H1 (cell line): Measurements from ENCODE around the gene NTRK2. TPM values are rescaled to one million over a fixed set of nuclear protein-coding genes. Genes with fewer than 3 reads are reported as not detected.

ENCODE experiments used
- BCL11A ChIP-seq, 2 experiments: IDR thresholded peaks; one replicate each; pipeline ENCODE4 v1.6.1; 2011; ENCODE audit warnings: low read depth in 2 of 2, low read length in 2 of 2, mild to moderate bottlenecking in 2 of 2
- CBX5 ChIP-seq: fragments of 300-800, 300-1000 bp; sonication (generic); IDR thresholded peaks from 2 replicates; pipeline ENCODE4 v1.7.1; 2016; ENCODE audit warnings: antibody characterized with exemption, low read length, low read depth
- CREB1 ChIP-seq: IDR thresholded peaks from 2 replicates; pipeline ENCODE4 v1.6.1; 2012; ENCODE audit warnings: inconsistent platforms
- CTBP2 ChIP-seq: IDR thresholded peaks from 2 replicates; pipeline ENCODE4 v1.7.0; 2011; ENCODE audit warnings: borderline replicate concordance, mild to moderate bottlenecking, moderate library complexity, mixed read lengths, low read length; ENCODE audit not compliant: insufficient read depth, insufficient read length
- EZH2 ChIP-seq: fragments of 200-600 bp; sonication (generic); IDR thresholded peaks from 2 replicates; pipeline ENCODE4 v1.7.1; 2012; ENCODE audit warnings: low read depth, mild to moderate bottlenecking, moderate library complexity, low read length, inconsistent platforms; ENCODE audit not compliant: severe bottlenecking
- FOSL1 ChIP-seq: IDR thresholded peaks from 2 replicates; pipeline ENCODE4 v1.6.1; 2011; ENCODE audit warnings: mild to moderate bottlenecking, low read depth, low read length, moderate library complexity; ENCODE audit not compliant: insufficient read depth
- GTF2F1 ChIP-seq: IDR thresholded peaks from 2 replicates; pipeline ENCODE4 v1.6.1; 2012; ENCODE audit warnings: low read depth, low read length, improper control_type of control experiment, borderline replicate concordance
- JUND ChIP-seq: IDR thresholded peaks from 2 replicates; pipeline ENCODE4 v1.6.1; 2011; ENCODE audit warnings: mild to moderate bottlenecking, improper control_type of control experiment, low read length
- KDM1A ChIP-seq: fragments of 200-600, 300-600 bp; sonication (generic); IDR thresholded peaks from 2 replicates; pipeline ENCODE4 v1.7.1; 2016; ENCODE audit warnings: mild to moderate bottlenecking, low read length, borderline replicate concordance
- KDM5A ChIP-seq: fragments of 200-600 bp; IDR thresholded peaks from 2 replicates; pipeline ENCODE4 v1.7.1; 2012; ENCODE audit warnings: mild to moderate bottlenecking, low read length, inconsistent platforms, mixed read lengths
- POU5F1 ChIP-seq: IDR thresholded peaks from 2 replicates; pipeline ENCODE4 v1.6.1; 2011; ENCODE audit warnings: low read depth, mild to moderate bottlenecking, low read length, moderate library complexity
- TAF7 ChIP-seq: optimal IDR thresholded peaks from 2 replicates; pipeline ENCODE3; 2011; ENCODE audit warnings: low read depth, mild to moderate bottlenecking, inconsistent platforms, low read length, moderate library complexity, borderline replicate concordance
- polyA plus RNA-seq, 7 experiments: library from polyadenylated mRNA; depleted of rRNA in 3 of 7; stranded (reverse) in 5 of 7; unstranded in 2 of 7; fragments of >200 nt in 5 of 7; fragments of 200-250 nt in 2 of 7; gene quantifications; 1 replicate in 5 of 7; 2 replicates in 1 of 7; 4 replicates in 1 of 7; pipeline versions ENCODE4 v1.2.1 to v1.2.3, GENCODE V29; 2011 to 2013; ENCODE audit warnings: missing spikeins in 2 of 7, mixed read lengths in 2 of 7
- total RNA-seq: library from RNA; stranded (reverse); fragmentation: NEBNext Ultra II Directional; extraction: Animal tissue kit (Norgen Biotek cat#: 25700); gene quantifications from 2 replicates; pipeline ENCODE4 v1.2.1, GENCODE V29; 2021
- TF ChIP-seq, protein P1 (sequence below): IDR thresholded peaks from 2 replicates; pipeline ENCODE4 v1.6.1; 2012; ENCODE audit warnings: inconsistent platforms

Gene NTRK2
- total and polyA plus RNA-seq, 2 of the 8 experiments (the other 6 are each of a cell fraction or from before 2014, with no cell fraction given) = 0.03 to 0.04 TPM

GRCh38 chr9:84953797-84954705, 284.5 kb downstream of the NTRK2 start (continued):
- TF ChIP-seq JUND (peak; percentile 43; the same call in 1 of the 2 replicates), TAF7 (no peak), KDM1A (no peak), KDM5A (no peak), EZH2 (no peak), GTF2F1 (no peak), CREB1 (peak; percentile 80), FOSL1 (no peak), POU5F1 (no peak), CTBP2 (no peak), BCL11A (IDR thresholded peaks at IDR 0.05; ENCODE audit: low read depth in 2 of 2, low read length in 2 of 2) (no peak), CBX5 (no peak)
- TF ChIP-seq, protein P1, sequence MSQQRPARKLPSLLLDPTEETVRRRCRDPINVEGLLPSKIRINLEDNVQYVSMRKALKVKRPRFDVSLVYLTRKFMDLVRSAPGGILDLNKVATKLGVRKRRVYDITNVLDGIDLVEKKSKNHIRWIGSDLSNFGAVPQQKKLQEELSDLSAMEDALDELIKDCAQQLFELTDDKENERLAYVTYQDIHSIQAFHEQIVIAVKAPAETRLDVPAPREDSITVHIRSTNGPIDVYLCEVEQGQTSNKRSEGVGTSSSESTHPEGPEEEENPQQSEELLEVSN = peak; percentile 64; the same call in 1 of the 2 replicates
